ENCODE data around the gene SPNS1.
"Not testable (repeated sequence)": the region's sequence is repeated elsewhere in the genome, so short reads cannot be mapped to it uniquely, and the experiment has no call there.

SPNS1 gene

DNA sequence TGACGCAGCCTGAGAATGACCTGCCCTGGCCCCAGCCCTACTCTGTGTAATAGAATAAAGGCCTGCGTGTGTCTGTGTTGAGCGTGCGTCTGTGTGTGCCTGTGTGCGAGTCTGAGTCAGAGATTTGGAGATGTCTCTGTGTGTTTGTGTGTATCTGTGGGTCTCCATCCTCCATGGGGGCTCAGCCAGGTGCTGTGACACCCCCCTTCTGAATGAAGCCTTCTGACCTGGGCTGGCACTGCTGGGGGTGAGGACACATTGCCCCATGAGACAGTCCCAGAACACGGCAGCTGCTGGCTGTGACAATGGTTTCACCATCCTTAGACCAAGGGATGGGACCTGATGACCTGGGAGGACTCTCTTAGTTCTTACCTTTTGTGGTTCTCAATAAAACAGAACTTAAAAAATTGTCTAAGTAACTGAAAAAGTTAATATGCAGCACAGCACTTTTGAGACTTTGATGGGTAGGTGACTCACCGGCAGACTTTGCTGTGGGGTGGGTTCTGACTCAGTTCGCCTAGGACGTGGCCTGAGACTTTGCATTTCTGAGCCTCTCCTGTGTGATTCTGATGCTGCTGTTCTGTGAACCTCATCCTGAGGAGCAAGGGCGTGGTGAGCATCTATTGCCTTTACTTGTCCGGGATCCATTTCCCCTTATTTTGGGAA, 15.9 kb downstream of the SPNS1 start:
- DNase-seq (ENCODE audit: extremely low read depth, low read depth): no peak
- no peak for TF ChIP-seq CTCF (IDR thresholded peaks at IDR 0.05; ENCODE audit: low read depth, low read length)

- DNase-seq (ENCODE audit: extremely low read depth, low read depth): no peak
- no peak for TF ChIP-seq CTCF (IDR thresholded peaks at IDR 0.05; ENCODE audit: low read depth, low read length)
Observed at GRCh38 chr16:28991687-28992086, 17.1 kb downstream of the SPNS1 start.

GRCh38 chr16:28992496-28992895, 17.9 kb downstream of the SPNS1 start:
- TF ChIP-seq CTCF (IDR thresholded peaks at IDR 0.05; ENCODE audit: low read depth, low read length): no peak

GRCh38 chr16:28998837-28999236, 24.3 kb downstream of the SPNS1 start:
- TF ChIP-seq CTCF (IDR thresholded peaks at IDR 0.05; ENCODE audit: low read depth, low read length): no peak
- DNase-seq (ENCODE audit: extremely low read depth, low read depth): no peak

More at GRCh38 chr16:28992496-28992895, 17.9 kb downstream of the SPNS1 start:
- no peak for DNase-seq (ENCODE audit: extremely low read depth, low read depth)

DNA sequence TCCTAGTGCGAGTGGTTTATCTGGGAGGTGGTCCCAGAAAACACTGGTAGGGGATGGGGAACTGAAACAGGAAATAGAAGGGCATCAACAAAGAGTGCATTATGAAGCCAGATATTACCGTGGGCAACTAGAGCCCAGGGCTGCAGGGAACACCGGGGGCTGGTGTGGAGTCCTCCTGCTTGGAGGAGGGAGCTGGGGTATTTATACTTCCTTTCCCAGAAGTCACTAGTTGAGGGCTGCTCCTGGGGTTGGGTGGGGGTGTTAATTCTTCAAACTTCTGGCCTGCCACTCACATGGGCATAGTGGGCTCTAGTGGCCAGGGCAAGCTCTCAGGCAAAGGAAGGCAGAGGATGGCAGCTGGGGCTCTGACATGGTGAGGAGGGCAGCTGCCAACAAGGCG, 25.0 kb downstream of the SPNS1 start:
- DNase-seq (ENCODE audit: extremely low read depth, low read depth): no peak
- no peak for TF ChIP-seq CTCF (IDR thresholded peaks at IDR 0.05; ENCODE audit: low read depth, low read length)

DNA sequence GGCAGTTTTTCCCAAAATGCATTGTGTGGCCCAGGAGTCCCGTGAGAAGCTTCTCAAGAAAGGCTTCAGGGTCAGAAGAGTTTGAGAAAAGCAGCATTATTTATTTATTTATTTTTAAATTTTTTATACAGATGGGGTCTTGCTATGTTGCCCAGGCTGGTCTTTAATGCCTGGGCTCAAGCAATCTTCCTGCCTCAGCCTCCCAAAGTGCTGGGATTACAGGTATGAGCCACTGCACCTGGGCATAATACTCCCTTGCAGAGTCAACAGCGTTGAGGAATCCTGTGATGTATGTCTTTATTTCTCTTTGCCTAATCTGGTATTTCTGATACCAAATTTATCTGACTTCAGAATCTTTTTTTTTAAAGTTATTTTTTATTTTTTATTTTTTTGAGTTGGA, 25.4 kb downstream of the SPNS1 start:
- no peak for DNase-seq (ENCODE audit: extremely low read depth, low read depth)
- no peak for TF ChIP-seq CTCF (IDR thresholded peaks at IDR 0.05; ENCODE audit: low read depth, low read length)

- not testable (repeated sequence) for DNase-seq (ENCODE audit: extremely low read depth, low read depth)
Observed at GRCh38 chr16:29004496-29005139, 30.0 kb downstream of the SPNS1 start.
